H1 (cell line): ENCODE data around the gene ATP6V0A1. TPM values are rescaled to one million over a fixed set of nuclear protein-coding genes. Genes with fewer than 3 reads are reported as not detected.

ENCODE experiments used
- NANOG ChIP-seq: IDR thresholded peaks from 2 replicates; pipeline ENCODE4 v1.6.1; 2011; ENCODE audit warnings: low read length, low read depth, mild to moderate bottlenecking, inconsistent platforms; ENCODE audit not compliant: insufficient read depth, poor library complexity, severe bottlenecking
- USF2 ChIP-seq: IDR thresholded peaks from 2 replicates; pipeline ENCODE4 v1.6.1; 2011; ENCODE audit warnings: low read length, improper control_type of control experiment
- polyA plus RNA-seq, 7 experiments: library from polyadenylated mRNA; depleted of rRNA in 3 of 7; stranded (reverse) in 5 of 7; unstranded in 2 of 7; fragments of >200 nt in 5 of 7; fragments of 200-250 nt in 2 of 7; gene quantifications; 1 replicate in 5 of 7; 2 replicates in 1 of 7; 4 replicates in 1 of 7; pipeline versions ENCODE4 v1.2.1 to v1.2.3, GENCODE V29; 2011 to 2013; ENCODE audit warnings: missing spikeins in 2 of 7, mixed read lengths in 2 of 7
- total RNA-seq: library from RNA; stranded (reverse); fragmentation: NEBNext Ultra II Directional; extraction: Animal tissue kit (Norgen Biotek cat#: 25700); gene quantifications from 2 replicates; pipeline ENCODE4 v1.2.1, GENCODE V29; 2021

The ATP6V0A1 gene
- total and polyA plus RNA-seq, 2 of the 8 experiments (the other 6 are each of a cell fraction or from before 2014, with no cell fraction given): 55.3 to 63.4 TPM

DNA sequence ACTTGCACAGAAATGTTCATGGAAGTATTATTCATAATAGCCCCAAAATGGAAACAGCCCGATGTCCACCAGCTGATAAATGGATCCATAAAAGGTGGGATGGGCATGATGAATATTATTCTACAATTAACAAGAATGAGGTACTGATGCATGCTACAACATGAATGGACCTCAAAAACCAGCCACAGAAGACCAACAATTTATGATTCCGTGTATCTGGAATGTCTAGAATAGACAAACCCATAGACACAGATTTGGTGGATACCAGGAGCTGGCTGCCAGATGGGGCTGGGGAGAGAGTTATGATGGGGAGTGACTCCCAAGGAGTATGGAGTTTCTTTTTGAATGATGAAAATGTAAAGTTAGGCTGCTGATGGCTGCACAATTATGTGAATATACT lies 66.5 kb downstream of the ATP6V0A1 start (continued):
- TF ChIP-seq USF2 (no peak), NANOG (no peak)
- TF ChIP-seq, all 59 proteins: peak for 0
